Inflammatory macrophage treated with lipopolysaccharide for 4 hours (primary cell): ENCODE measurements around the gene NR4A3.
A peak's percentile ranks its signal among the peaks of the same experiment; 100 is the strongest.
"Not testable (repeated sequence)": the region's sequence is repeated elsewhere in the genome, so short reads cannot be mapped to it uniquely, and the experiment has no call there.

Source experiments
- DNase-seq: peaks from one replicate; pipeline ENCODE4 v3.0.0-alpha.2; 2020

Gene NR4A3

DNA sequence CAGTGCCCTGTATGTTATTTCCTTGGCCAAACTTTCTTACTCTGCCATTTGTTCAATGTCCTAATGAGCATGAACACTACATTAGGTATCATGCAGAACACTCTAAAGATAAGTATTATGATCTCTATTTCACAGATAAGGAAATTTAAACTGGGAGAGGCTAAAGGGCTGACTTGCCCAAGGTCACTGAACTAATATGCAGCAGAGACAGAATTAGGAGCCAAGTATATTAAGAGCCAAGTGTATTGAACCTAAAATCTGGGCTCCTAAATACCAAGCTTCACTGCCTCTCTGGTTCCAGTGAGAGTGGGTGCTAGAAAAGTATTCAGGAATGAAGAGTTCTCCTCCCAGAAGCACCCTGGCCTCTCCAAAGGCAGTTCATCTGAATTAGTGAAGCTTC lies 13.5 kb downstream of the NR4A3 start:
- no peak for DNase-seq

GRCh38 chr9:99835581-99835980 lies 13.9 kb downstream of the NR4A3 start:
- DNase-seq, result no peak

DNA sequence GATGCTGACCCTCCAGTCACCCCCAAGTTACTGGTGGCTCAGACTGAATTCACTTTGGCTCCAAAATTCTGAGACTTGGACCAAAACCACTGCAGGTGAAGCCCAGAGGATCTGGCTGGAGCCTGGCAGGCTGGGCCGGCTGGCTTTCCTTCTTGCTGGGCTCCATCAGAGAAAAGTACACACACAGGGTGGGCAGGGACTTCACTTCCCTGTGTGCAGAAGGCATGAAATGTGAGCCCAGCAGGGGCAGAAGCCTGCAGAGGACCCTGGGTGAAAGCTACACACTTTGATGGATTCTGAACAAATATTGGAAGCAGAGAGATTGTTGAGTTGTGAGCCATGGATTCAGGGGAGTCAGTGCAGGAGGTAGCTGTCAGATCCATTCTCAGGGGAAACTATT lies 18.4 kb downstream of the NR4A3 start:
- no peak for DNase-seq

DNA sequence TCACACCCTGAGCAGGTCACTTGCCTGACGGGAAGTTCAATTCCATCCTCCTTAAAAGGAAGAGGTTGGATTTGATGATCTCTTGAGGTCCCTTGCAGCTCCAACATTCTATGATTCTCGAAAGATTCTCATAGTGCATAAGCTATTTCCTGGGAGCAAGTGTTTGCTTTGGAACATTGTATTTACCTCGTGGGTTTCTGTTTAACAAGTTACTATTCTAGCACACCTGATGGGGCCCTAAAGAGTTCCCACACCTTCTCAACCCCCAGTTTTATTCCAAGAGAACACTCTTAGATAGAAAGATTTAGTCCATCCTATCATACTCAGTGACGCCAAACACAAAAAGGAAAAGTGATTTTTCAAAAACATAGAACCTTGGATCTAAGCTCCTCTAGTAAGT lies 23.4 kb downstream of the NR4A3 start:
- no peak for DNase-seq

DNA sequence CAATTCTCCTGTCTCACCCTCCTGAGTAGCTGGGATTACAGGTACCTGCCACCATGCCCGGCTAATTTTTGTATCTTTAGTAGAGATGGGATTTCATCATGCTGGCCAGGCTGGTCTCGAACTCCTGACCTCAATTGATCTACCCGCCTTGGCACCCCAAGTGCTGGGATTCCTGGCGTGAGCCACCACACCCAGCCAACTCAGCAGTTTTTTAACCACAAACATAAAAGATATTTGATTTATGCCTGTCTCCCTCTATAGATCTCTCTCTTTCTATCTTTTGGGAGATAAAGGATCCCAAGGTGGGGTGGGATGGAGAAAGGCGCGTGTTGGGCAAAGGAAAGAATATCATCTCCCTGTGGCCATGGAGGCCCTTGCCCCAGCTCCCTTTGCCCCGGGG lies 26.8 kb downstream of the NR4A3 start:
- DNase-seq, result no peak

DNA sequence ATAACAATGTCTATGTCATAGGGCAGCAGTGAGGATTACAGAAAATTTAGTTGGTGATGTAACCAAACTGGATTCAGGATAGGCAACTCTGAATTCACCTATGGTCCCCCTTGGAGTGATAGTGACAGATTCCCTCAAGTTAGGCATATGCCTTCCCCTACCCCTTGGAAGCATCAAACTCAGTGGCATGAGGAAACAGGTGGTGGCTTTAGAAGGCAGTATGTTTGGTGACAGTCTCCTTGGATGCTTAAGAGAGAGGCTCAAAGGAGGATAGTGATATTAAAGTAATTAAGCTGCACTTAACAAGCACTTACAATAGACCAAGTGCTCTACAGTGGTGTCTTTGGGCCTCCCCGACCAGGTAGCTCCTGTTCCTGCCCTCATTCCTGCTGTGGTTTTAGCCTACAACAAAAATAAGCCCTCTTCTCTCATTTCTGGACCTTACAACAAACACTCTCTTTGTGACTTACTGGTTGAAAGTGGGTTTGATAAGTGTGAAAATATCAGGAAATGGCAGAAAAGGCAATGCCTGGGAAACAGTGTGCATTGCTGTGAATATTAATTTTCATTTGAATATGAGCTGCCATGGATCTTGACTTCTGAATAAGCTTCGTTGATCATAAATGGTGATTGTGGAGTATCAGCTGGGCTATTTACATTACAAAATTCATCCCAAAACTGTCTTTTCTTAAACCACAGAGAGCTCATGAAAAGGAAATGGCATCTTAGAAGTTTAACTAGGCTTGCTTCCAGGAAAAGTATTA lies 29.2 kb downstream of the NR4A3 start:
- DNase-seq, result no peak

DNA sequence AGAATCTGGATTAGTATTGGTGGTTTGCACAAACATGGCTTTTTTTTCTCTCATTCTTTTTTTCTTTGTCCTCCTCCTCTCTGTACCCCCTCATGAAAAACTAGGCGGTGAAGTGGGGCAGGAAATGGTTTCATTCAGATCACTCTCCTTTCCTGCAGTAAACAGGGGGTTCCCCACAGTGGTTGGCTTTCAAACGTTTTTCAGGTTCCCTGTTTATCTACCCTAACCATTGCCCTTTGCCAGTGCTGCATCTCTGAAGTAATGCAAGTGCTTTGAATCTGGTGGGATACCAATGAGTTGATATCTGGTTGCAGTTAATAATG lies 29.8 kb downstream of the NR4A3 start:
- DNase-seq, result no peak

- no peak for DNase-seq
These were observed 30.9 kb downstream of the NR4A3 start for GRCh38 chr9:99852617-99853016.

- no peak for DNase-seq
These were observed 33.9 kb downstream of the NR4A3 start for GRCh38 chr9:99855467-99856176.

GRCh38 chr9:99857576-99857975 lies 35.9 kb downstream of the NR4A3 start:
- DNase-seq, result not testable (repeated sequence)

DNA sequence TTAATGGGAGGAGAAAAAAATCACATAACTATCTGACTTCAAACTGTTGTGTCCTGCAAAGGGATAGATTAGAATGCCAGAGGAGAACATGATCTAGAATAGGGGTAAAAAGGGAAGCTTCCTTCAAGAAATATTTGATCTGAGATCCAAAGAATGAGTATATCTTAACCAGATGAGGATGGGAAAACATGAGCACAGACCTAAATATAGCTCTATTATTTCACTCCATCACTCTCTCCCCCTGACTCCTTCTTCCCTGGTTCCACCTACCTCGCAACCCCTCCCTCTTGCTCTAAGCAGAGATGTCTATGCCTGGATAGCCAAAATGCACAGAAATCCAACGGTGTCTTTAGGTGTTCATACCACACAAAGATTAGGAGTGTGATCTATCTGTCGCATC lies 36.4 kb downstream of the NR4A3 start:
- DNase-seq, result no peak

- peak; percentile 40 for DNase-seq
These were observed 37.7 kb downstream of the NR4A3 start for GRCh38 chr9:99859243-99859980.

- no peak for DNase-seq
These were observed 38.6 kb downstream of the NR4A3 start for GRCh38 chr9:99860266-99860665.

- no peak for DNase-seq
These were observed 42.3 kb downstream of the NR4A3 start for GRCh38 chr9:99863955-99864354.

- no peak for DNase-seq
These were observed 44.7 kb downstream of the NR4A3 start for GRCh38 chr9:99866398-99866797.

- DNase-seq, result no peak
These were observed 45.9 kb downstream of the NR4A3 start for GRCh38 chr9:99867536-99867935.

- DNase-seq, result peak; percentile 11
These were observed 46.3 kb downstream of the NR4A3 start for GRCh38 chr9:99867968-99868367.

DNA sequence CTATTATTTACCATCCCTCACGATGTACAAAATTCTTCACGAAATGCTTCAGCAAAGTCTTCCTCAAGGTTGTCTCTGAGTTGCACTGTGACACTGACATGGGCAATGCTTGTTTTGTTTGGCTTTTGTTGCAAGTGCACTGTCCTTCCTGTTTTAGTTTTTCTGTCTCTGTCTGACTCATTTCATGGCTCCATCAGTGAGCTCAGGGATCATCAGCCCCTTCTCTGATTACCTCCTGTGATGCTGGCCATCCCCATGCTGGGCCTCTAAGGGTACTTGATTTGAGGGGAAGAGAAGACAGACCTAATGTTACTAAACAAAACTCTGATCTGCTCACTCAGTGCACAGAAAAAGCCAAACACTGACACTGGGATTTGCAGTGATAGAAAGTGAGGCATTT lies 47.2 kb downstream of the NR4A3 start:
- peak; percentile 13 for DNase-seq

- no peak for DNase-seq
These were observed 48.4 kb downstream of the NR4A3 start for GRCh38 chr9:99870126-99870525.

- DNase-seq, result no peak
These were observed 51.8 kb downstream of the NR4A3 start for GRCh38 chr9:99873531-99873930.

DNA sequence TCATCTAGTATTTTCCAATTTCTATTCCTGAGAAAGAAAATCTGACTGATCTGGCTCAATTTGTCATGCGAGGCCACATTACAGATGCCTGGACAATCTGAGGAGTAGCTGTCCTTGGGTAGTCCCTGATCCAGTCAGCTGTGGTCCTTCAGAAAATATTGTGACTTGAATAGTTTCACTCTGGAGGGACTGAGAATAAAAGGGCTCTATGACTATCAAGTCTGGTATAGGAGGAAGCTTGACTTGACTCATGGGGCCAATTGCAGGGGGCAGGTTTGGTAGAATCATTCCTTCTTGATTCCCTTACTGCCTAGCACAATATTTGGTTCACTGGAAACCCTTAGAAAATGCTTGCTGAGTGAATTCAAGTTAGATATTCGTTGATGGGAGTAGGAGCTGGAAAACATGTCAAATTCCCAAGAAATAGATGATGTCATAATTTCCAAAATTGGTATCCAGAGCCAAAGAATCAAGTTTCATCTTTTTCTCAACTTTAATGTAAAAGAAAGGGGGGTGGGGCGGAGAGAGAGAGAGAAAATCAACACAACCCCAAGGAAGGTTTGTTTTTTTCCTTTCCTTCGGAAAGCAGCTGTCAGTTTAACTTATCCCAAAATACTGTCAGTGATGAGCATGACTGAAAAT lies 52.4 kb downstream of the NR4A3 start:
- no peak for DNase-seq

DNA sequence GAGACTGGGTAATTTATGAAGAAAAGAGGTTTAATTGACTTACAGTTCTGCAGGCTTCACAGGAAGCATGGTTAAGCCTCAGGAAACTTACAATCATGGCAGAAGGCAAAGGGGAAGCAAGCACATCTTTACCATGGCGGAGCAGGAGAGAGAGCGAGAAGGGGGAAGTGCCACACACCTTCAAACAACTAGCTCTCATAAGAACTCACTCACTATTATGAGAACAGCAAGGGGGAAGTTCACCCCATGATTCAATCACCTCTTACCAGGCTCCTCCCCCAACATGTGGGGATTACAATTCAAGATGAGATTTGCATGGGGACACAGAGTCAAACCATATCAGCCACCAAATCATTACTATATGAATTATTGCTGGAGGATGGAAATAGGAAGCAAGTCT lies 54.5 kb downstream of the NR4A3 start:
- peak; percentile 16 for DNase-seq

DNA sequence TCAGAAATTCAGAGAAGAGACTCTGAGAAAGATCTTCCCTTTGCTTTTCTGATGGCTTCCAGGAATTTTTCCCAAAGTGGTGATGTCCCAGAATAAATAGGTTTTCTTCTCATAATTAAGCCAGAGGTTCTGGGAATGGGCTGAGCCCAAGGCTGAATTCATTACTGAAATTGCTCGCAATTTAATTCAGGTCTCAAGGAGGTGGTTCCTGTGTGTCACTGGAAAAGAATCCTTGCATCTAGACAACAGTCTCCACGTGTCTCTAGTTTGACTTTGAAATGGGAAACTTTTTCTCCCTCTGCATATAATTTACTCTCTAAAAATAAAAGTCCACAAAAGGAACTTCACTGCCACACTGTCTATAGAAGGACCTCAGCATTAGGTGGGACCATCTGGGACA lies 57.0 kb downstream of the NR4A3 start:
- no peak for DNase-seq

DNA sequence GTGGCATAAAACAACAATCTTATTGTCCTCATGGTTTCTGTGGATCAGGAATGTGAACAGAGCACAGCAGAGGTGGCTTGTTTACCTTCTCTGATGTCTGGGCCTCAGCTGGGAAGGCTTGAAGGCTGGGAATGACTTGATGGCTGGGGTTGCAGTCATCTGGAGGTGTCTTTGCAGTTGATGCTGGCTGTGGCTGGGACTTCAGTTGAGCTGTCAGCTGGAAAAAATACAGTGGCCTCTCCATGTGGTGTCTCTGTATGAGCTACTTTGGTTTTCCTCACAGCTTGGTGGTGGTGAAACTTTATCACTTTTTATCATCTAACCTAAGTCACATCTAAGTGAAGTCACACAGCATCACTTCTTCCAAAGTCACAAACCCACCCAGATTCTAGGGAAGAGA lies 60.1 kb downstream of the NR4A3 start:
- DNase-seq, result no peak
